ENCODE data around the gene TRPM3.
"Not testable (repeated sequence)": the region's sequence is repeated elsewhere in the genome, so short reads cannot be mapped to it uniquely, and the experiment has no call there.

TRPM3 gene

DNA sequence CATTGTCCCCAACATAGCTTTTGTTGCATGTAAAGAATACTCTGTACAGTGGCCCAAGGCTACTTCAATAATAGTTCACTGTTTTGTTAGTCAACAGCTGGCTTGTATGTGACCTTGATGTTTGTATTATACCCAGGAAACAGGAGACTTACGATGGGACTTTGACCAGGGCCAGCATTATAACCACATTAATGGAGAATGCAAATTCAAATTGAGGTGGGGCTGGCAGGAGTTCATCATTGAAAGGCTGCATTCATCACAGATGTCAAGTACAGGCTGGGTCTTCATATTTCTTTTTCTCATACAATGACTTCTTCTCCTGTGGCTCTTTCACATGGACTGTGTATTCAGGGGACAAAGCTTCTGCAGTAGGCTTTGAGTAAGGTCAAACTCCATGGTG, 396.6 kb downstream of the TRPM3 start:
- DNase-seq, result not testable (repeated sequence)

- not testable (repeated sequence) for DNase-seq
Measured at GRCh38 chr9:70724025-70724424, 397.4 kb downstream of the TRPM3 start.

- not testable (repeated sequence) for DNase-seq
Measured at GRCh38 chr9:70706797-70707196, 414.6 kb downstream of the TRPM3 start.

DNA sequence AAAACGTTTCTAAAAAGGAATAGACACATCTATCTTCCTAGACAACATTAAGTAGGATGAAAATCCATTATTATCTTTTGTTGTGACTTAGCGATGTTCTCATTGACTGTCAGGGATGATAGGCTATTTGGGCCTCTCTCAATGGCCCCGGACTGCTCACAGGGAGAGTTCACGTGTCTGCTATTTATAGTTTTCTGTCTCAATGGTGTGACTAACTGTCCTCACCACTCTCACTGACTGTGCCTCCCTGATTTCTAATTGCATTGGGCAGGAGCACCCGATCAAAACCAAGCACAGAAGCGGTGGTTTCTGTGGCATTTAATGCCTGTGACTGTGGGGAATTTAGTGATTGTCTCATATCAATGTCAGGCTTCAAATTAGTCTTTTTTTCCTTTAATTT, 420.3 kb downstream of the TRPM3 start:
- DNase-seq, result no peak

DNA sequence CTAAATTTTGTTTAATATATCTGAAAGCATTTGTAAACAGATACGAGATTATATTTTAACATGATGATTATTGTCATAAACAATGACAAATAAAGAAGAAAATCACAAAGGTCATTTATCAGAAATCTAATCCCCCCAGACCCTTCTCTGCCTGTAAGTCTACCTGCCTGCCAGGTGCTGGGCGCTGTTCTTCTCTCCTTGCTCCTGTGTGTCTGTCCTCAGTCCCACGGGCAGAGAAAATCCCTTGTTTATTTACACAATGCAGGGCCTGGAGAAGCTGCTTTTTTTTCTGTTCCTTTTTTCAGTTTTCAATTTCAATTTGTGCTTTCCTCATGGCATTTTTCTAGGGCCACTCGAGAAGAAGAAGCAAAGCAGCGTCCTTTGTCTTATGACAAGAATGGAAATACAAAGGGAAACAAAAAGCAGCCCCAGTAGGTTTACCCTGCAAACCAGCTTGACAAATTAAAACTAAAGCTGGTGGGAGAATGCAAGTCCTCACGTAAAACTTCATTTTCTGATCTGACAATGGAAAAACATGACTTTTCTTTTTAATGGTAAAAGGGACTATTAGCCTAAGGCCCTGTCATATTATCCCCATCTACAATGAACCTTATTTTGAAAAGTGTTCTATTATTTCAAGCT, 424.6 kb downstream of the TRPM3 start:
- DNase-seq, result no peak

DNA sequence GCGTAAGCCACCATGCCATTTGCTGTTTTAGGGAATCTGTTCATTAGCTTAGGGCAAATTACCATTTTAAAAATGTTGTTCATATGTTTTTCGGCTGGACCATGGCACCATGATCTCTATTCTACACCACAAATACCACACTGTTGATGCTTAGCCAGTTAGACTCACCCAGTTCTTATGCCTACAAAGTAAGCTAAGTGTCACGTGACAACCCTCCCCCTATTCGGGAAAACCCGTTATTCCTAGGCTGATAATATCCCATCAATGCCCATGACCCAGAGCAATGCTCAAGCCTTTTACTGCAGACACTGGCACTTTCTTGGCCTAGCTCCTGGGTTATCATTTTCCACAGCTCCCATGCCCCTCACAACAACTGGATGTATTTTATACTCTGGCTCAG, 426.7 kb downstream of the TRPM3 start:
- DNase-seq, result no peak

DNA sequence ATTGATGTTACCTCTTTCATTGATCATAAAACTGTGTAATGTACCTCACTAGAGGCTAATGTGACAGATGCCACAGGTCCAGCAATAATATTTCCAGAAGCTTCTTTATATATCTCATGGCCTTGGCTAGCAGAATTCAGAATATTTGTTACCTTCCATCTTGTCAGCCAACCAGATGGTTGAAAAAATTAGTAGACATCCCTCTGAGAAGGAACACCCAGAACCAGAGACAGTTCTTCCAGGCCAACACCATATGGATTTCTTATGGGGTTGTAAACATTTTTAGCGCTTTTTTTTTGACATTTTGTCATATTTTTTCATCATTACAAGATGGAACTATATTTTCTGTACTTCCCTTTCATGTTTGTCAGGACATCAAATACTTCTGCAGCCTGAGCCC, 428.2 kb downstream of the TRPM3 start:
- no peak for DNase-seq

GRCh38 chr9:70692431-70692830, 429.0 kb downstream of the TRPM3 start:
- no peak for DNase-seq

GRCh38 chr9:70688704-70689103, 432.7 kb downstream of the TRPM3 start:
- no peak for DNase-seq

GRCh38 chr9:70683841-70684240, 437.6 kb downstream of the TRPM3 start:
- no peak for DNase-seq

GRCh38 chr9:70682298-70682697, 439.1 kb downstream of the TRPM3 start:
- no peak for DNase-seq

DNA sequence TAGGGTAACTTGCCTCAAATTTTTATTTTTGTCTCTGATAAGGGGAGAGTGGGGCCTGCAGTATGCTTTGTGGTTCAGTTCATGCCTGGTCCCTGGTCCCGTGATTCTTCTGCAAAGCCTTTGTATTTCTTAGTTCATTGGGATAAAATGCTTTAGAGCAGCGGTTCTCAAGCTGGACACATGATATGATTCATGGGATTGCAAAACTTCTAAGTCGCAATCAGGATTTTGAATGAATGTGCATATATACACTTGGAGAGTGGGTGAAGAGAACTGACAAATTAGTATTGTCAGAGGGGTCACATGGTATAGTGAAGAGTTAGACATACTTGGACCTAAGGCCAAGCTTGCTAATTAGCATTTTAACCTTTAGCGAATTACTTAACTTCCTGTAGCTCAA, 441.6 kb downstream of the TRPM3 start:
- peak; percentile 22 to 62 for DNase-seq

DNA sequence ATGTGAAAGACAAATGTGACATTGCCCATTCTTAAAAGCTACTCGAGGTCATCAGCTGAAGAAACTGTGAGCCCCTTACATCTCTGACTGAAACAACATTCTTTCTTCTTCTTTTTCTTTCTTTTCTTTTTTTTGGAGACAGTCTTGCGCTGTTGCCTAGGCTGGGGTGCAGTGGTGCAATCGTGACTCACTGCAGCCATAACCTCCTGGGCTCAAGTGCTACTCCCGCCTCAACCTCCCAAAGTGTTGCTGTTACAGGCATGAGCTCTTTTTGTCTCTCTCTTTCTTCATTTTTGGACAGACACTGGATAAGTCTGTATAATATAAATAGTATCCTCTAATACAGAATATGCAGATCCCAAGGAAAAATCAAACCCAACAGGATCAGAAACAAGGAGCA, 443.3 kb downstream of the TRPM3 start:
- no peak for DNase-seq

DNA sequence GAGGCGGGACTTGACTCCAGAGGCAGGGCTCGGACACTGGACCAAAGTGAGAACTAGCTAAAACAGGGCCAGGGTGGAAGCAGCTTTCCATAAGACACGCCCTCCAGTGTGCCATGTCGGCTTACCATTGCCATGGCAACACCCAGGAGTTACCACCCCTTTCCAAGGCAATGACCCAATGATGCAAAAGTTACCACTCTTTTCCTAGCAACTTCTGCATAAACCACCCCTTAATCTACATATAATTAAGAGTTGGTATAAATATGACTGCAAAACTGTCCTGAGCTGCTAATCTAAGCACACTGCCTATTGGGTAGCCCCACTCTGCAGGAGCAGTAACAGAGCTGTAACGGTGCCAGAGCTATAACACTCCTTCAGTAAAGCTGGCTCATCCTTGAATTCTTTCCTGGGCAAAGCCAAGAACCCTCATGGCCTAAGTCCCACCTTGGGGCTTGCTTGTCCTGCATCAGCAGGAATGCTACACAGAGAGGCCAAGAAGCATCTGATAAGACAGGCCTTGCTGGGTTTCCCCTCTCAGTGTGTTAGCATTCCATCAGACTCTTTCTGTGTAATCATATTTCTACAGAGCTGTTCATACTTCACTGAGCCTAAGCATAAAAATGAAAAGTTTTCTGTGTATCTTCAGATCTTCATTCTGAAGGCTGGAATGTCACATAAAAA, 444.2 kb downstream of the TRPM3 start:
- no peak for DNase-seq

DNA sequence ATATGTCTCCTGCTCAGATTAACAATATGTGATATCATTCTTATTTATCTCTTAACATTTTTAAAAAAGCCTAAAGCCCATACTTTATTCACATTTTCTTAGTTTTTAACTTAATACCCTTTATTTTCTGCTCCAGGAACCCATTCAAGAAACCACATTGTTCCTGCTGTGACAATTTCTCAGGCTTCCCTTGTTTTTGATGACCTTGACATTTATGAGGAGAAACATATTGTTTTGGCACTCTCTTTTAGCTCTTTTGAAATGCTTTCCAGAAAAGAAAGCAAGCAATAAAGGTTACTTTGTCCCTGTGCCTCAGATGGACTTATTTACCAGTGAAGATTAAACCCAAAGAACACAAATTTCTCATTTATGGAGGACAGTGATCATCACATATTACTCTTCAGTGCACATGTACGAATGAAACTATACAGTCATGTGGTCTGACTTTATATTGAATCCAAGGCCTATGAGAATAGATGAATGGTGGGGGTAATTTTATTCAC, 445.5 kb downstream of the TRPM3 start:
- no peak for DNase-seq

DNA sequence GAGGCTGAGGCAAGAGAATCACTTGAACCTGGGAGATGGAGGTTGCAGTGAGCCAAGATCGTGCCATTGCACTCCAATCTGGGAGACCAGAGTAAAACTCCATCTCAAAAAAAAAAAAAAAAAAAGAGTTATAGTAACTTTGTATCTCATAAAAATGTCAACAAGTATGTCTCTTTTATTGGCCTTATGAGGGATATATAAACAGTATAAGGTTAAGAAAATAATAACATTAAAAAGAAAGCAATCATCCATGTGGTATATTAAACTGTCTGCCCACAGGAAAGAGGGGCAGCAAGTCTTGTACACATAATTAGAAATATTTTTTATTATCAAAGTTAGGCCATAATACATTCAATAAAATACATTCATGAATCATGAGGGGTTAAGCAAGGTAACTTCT, 447.6 kb downstream of the TRPM3 start:
- no peak for DNase-seq

GRCh38 chr9:70672161-70672649, 449.2 kb downstream of the TRPM3 start:
- no peak for DNase-seq

DNA sequence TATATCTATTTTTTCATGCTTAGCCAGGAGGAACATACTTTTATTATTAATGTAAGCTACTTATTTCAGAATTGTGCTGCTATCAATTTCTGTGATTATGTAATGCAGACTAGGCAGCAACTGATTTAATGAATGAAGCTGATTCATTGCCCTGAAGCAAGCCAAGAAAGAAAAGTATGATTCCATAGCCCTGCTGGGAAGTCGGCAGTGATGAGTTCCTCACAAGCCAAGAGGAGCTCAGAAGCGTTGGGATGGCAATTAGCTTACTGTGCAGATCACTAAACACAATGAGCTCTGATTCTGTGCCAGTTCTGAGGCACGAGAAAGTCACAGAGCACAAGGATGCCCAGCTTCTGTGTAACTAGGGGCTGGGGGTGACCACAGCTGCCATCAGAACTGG, 452.7 kb downstream of the TRPM3 start:
- no peak for DNase-seq

GRCh38 chr9:70658765-70659164, 462.7 kb downstream of the TRPM3 start:
- DNase-seq, result no peak

DNA sequence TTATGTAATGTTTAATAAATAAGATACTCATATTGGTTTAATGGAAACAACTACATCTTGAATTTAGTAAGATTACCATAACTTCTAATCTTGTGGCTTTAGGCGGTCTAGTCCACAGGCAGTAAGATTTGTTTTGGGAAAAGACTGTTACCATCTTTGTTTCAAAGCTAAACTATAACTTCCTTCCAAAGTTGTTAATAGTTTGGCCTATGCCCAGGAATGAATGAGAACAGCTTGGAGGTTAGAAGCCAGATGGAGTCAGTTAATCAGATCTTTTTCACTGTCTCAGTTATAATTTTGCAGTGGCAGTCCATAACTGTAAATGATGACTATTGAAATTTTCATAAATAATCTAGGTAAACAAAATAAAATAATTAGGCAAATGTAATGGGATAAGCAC, 465.1 kb downstream of the TRPM3 start:
- DNase-seq, result no peak

DNA sequence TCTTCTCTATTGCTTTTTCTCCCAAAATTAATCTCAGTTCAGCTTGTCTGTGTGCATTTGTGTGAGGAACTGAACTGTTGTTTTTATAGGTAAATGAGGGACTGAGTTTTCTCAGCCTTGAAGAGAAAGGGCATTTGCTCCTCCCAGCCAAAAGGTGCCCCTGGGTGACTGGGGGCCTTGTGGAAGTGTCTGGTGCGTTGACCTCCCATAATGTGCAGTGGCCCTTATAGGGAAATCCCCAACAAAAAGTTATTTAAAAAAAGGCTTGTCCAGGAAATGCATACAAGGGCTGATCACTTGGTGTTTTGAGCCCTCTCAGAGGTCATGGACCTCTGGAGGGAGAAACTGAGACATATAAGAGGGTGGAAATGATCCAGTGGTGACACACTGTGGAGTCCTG, 467.3 kb downstream of the TRPM3 start:
- no peak for DNase-seq

DNA sequence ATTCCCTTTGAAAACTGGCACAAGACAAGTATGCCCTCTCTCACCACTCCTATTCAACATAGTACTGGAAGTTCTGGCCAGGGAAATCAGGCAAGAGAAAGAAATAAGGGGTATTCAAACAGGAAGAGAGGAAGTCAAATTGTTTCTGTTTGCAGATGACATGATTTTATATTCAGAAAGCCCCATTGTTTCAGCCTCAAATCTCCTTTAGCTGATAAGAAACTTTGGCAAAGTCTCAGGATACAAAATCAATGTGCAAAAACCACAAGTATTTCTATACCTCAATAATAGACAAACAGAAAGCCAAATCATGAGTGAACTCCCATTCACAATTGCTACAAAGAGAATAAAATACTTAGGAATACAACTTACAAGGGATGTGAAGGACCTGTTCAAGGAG, 476.8 kb downstream of the TRPM3 start:
- DNase-seq, result not testable (repeated sequence)

GRCh38 chr9:70642341-70642740, 479.1 kb downstream of the TRPM3 start:
- no peak for DNase-seq

DNA sequence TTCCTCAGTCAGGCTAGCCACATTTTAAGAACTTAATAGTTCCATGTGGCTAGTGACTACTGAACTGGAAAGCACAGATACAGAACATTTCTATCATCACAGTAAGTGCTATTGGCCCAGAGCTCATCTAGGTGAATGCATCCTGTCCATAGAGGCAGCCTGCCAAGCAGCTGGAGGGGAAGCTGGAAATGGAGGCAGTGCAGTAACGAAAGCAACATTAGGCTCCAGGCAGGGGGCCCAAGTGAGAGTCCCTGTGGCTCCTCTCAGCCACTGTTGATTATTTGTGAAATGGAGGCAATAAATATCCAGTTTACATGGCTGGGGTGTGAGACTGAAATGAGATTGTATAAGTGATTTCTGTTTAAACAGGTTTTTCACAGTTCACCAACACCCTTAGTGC, 479.8 kb downstream of the TRPM3 start:
- DNase-seq, result no peak

Measured in inflammatory macrophage (primary cell).